HEK293 (cell line): ENCODE results near the gene PKLR.

Experiments used
- IKZF3 ChIP-seq: fragments of 450-650 bp; IDR thresholded peaks from 2 replicates; pipeline ENCODE4 v1.5.0; 2018; ENCODE audit warnings: missing biosample characterization, mild to moderate bottlenecking, missing genetic modification characterization, moderate library complexity
- MEIS1 ChIP-seq: sonication (generic); formaldehyde crosslinking; IDR thresholded peaks from 2 replicates; pipeline ENCODE4 v1.8.1; 2022; ENCODE audit warnings: missing genetic modification reagents, mild to moderate bottlenecking, borderline replicate concordance
- ZBTB17 ChIP-seq: fragments of 450-650 bp; formaldehyde crosslinking; IDR thresholded peaks from 2 replicates; pipeline ENCODE4 v1.5.1; 2016; ENCODE audit warnings: missing biosample characterization, missing genetic modification characterization
- ZBTB21 ChIP-seq: fragments of 450-650 bp; formaldehyde crosslinking; IDR thresholded peaks from 2 replicates; pipeline ENCODE4 v1.5.1; 2017; ENCODE audit warnings: missing biosample characterization, missing genetic modification characterization
- ZEB2 ChIP-seq: fragments of 450-650 bp; formaldehyde crosslinking; IDR thresholded peaks from 2 replicates; pipeline ENCODE4 v1.5.1; 2016; ENCODE audit warnings: missing biosample characterization, missing genetic modification characterization
- ZIC2 ChIP-seq: fragments of 450-650 bp; formaldehyde crosslinking; IDR thresholded peaks from 2 replicates; pipeline ENCODE4 v1.5.1; 2016; ENCODE audit warnings: missing biosample characterization, missing genetic modification characterization
- ZNF10 ChIP-seq: fragments of 450-650 bp; formaldehyde crosslinking; IDR thresholded peaks from 2 replicates; pipeline ENCODE4 v1.5.1; 2017; ENCODE audit warnings: missing biosample characterization, missing genetic modification characterization
- ZNF311 ChIP-seq: fragments of 450-650 bp; formaldehyde crosslinking; IDR thresholded peaks from 2 replicates; pipeline ENCODE4 v1.5.1; 2017; ENCODE audit warnings: missing biosample characterization, missing genetic modification characterization, borderline replicate concordance
- ZNF350 ChIP-seq: fragments of 450-650 bp; formaldehyde crosslinking; IDR thresholded peaks from 2 replicates; pipeline ENCODE4 v1.5.0; 2017; ENCODE audit warnings: missing biosample characterization, mild to moderate bottlenecking, missing genetic modification characterization
- ZNF404 ChIP-seq: fragments of 450-650 bp; formaldehyde crosslinking; IDR thresholded peaks from 2 replicates; pipeline ENCODE4 v1.5.1; 2017; ENCODE audit warnings: missing biosample characterization, missing genetic modification characterization
- ZNF423 ChIP-seq: fragments of 450-650 bp; formaldehyde crosslinking; IDR thresholded peaks from 2 replicates; pipeline ENCODE4 v1.5.1; 2016; ENCODE audit warnings: missing biosample characterization, missing genetic modification characterization
- ZNF747 ChIP-seq: fragments of 450-650 bp; formaldehyde crosslinking; IDR thresholded peaks from 2 replicates; pipeline ENCODE4 v1.5.1; 2016; ENCODE audit warnings: missing biosample characterization, missing genetic modification characterization
- ZNF785 ChIP-seq: fragments of 450-650 bp; formaldehyde crosslinking; IDR thresholded peaks from 2 replicates; pipeline ENCODE4 v1.5.1; 2016; ENCODE audit warnings: missing biosample characterization, missing genetic modification characterization
- TF ChIP-seq, protein P1 (sequence below): fragments of 450-650 bp; formaldehyde crosslinking; IDR thresholded peaks from 2 replicates; pipeline ENCODE4 v1.5.1; 2016; ENCODE audit warnings: missing biosample characterization, missing genetic modification characterization
- TF ChIP-seq, protein P2 (sequence below): fragments of 450-650 bp; formaldehyde crosslinking; IDR thresholded peaks from 2 replicates; pipeline ENCODE4 v1.5.1; 2016; ENCODE audit warnings: missing biosample characterization, missing genetic modification characterization
- TF ChIP-seq, protein P3 (sequence below): fragments of 450-650 bp; formaldehyde crosslinking; IDR thresholded peaks from 2 replicates; pipeline ENCODE4 v1.5.1; 2016; ENCODE audit warnings: missing biosample characterization, missing genetic modification characterization
- TF ChIP-seq, protein P4 (sequence below): IDR thresholded peaks from 2 replicates; pipeline ENCODE4 v1.6.1; 2011; ENCODE audit warnings: mild to moderate bottlenecking, low read depth, low read length, borderline replicate concordance
- TF ChIP-seq, protein P5 (sequence below): fragments of 450-650 bp; formaldehyde crosslinking; optimal IDR thresholded peaks from 2 replicates; pipeline ENCODE3; 2016; ENCODE audit warnings: missing biosample characterization, mild to moderate bottlenecking, missing genetic modification characterization
- TF ChIP-seq, protein P6 (sequence below): fragments of 450-650 bp; formaldehyde crosslinking; IDR thresholded peaks from 2 replicates; pipeline ENCODE4 v1.5.1; 2017; ENCODE audit warnings: missing biosample characterization, mild to moderate bottlenecking, missing genetic modification characterization, moderate library complexity
- TF ChIP-seq, protein P7 (sequence below): fragments of 450-650 bp; formaldehyde crosslinking; IDR thresholded peaks from 2 replicates; pipeline ENCODE4 v1.5.1; 2017; ENCODE audit warnings: missing biosample characterization, missing genetic modification characterization
- TF ChIP-seq, protein P8 (sequence below): fragments of 450-650 bp; formaldehyde crosslinking; IDR thresholded peaks from 2 replicates; pipeline ENCODE4 v1.5.1; 2016; ENCODE audit warnings: missing biosample characterization, missing genetic modification characterization, borderline replicate concordance

Gene PKLR

DNA sequence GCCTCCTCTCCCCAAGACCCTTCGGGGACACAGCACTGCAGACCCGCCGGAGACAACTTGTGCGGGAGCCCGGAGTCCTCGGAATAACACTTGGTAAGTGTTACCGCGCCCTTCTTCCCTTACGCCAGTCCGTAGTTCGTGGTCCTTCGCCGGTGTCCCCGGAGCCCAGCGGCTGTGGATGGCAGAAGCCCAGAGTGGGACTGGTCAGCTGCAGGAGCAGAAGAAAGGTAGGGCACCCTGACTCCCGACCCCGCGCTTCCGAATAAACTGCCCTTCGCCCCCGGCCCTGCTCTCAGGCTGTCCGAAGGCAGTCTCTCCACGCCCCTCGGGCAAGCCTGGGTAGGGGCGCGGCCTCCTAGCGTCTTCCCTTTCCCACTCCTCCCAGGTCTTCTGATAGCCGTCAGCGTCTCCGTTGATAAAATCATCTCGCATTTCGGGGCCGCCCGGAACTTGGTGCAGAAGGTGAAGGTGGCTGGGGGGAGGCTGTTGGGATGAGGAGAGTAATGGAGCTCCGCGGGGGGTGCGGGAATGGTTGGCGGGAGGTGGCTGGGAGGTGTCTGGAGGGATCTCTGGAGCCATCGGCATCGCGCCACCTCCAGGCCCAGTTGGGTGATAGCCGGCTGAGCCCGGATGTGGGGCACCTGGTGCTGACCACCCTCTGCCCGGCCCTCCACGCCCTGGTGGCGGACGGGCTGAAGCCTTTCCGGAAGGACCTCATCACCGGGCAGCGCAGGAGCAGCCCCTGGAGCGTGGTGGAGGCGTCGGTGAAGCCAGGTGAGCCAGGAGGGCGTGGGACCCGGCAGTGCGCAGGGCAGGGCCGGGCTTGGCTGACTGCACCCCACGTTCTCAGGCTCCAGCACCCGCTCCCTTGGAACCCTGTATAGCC lies 23.7 kb upstream of the PKLR start (continued):
- TF ChIP-seq, protein P1, sequence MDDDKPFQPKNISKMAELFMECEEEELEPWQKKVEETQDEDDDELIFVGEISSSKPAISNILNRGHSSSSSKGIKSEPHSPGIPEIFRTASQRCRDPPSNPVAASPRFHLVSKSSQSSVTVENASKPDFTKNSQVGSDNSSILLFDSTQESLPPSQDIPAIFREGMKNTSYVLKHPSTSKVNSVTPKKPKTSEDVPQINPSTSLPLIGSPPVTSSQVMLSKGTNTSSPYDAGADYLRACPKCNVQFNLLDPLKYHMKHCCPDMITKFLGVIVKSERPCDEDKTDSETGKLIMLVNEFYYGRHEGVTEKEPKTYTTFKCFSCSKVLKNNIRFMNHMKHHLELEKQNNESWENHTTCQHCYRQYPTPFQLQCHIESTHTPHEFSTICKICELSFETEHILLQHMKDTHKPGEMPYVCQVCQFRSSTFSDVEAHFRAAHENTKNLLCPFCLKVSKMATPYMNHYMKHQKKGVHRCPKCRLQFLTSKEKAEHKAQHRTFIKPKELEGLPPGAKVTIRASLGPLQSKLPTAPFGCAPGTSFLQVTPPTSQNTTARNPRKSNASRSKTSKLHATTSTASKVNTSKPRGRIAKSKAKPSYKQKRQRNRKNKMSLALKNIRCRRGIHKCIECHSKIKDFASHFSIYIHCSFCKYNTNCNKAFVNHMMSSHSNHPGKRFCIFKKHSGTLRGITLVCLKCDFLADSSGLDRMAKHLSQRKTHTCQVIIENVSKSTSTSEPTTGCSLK (tag by site-specific recombination): no peak
- TF ChIP-seq ZNF747 (tag by site-specific recombination) (no peak), ZNF785 (tag by site-specific recombination) (no peak), ZBTB21 (tag by site-specific recombination) (no peak), MEIS1 (CRISPR knock-in tag) (no peak), ZNF350 (tag by site-specific recombination) (no peak), ZNF311 (tag by site-specific recombination) (no peak), ZNF404 (tag by site-specific recombination) (no peak), ZBTB17 (peak; percentile 4; the same call in 1 of the 2 replicates), IKZF3 (tag by site-specific recombination) (peak; percentile 92), ZNF10 (tag by site-specific recombination) (peak; percentile 92), ZNF423 (tag by site-specific recombination) (peak; percentile 49; the same call in 1 of the 2 replicates), ZEB2 (no peak), ZIC2 (tag by site-specific recombination) (peak; percentile 78)
- TF ChIP-seq, protein P2, sequence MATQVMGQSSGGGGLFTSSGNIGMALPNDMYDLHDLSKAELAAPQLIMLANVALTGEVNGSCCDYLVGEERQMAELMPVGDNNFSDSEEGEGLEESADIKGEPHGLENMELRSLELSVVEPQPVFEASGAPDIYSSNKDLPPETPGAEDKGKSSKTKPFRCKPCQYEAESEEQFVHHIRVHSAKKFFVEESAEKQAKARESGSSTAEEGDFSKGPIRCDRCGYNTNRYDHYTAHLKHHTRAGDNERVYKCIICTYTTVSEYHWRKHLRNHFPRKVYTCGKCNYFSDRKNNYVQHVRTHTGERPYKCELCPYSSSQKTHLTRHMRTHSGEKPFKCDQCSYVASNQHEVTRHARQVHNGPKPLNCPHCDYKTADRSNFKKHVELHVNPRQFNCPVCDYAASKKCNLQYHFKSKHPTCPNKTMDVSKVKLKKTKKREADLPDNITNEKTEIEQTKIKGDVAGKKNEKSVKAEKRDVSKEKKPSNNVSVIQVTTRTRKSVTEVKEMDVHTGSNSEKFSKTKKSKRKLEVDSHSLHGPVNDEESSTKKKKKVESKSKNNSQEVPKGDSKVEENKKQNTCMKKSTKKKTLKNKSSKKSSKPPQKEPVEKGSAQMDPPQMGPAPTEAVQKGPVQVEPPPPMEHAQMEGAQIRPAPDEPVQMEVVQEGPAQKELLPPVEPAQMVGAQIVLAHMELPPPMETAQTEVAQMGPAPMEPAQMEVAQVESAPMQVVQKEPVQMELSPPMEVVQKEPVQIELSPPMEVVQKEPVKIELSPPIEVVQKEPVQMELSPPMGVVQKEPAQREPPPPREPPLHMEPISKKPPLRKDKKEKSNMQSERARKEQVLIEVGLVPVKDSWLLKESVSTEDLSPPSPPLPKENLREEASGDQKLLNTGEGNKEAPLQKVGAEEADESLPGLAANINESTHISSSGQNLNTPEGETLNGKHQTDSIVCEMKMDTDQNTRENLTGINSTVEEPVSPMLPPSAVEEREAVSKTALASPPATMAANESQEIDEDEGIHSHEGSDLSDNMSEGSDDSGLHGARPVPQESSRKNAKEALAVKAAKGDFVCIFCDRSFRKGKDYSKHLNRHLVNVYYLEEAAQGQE: peak; percentile 40; the same call in 1 of the 2 replicates
- TF ChIP-seq, protein P3, sequence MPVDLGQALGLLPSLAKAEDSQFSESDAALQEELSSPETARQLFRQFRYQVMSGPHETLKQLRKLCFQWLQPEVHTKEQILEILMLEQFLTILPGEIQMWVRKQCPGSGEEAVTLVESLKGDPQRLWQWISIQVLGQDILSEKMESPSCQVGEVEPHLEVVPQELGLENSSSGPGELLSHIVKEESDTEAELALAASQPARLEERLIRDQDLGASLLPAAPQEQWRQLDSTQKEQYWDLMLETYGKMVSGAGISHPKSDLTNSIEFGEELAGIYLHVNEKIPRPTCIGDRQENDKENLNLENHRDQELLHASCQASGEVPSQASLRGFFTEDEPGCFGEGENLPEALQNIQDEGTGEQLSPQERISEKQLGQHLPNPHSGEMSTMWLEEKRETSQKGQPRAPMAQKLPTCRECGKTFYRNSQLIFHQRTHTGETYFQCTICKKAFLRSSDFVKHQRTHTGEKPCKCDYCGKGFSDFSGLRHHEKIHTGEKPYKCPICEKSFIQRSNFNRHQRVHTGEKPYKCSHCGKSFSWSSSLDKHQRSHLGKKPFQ (tag by site-specific recombination): no peak
- TF ChIP-seq, protein P4, sequence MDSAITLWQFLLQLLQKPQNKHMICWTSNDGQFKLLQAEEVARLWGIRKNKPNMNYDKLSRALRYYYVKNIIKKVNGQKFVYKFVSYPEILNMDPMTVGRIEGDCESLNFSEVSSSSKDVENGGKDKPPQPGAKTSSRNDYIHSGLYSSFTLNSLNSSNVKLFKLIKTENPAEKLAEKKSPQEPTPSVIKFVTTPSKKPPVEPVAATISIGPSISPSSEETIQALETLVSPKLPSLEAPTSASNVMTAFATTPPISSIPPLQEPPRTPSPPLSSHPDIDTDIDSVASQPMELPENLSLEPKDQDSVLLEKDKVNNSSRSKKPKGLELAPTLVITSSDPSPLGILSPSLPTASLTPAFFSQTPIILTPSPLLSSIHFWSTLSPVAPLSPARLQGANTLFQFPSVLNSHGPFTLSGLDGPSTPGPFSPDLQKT: no peak
- TF ChIP-seq, protein P5, sequence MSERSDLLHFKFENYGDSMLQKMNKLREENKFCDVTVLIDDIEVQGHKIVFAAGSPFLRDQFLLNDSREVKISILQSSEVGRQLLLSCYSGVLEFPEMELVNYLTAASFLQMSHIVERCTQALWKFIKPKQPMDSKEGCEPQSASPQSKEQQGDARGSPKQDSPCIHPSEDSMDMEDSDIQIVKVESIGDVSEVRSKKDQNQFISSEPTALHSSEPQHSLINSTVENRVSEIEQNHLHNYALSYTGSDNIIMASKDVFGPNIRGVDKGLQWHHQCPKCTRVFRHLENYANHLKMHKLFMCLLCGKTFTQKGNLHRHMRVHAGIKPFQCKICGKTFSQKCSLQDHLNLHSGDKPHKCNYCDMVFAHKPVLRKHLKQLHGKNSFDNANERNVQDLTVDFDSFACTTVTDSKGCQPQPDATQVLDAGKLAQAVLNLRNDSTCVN (tag by site-specific recombination): peak; percentile 44
- TF ChIP-seq, protein P6, sequence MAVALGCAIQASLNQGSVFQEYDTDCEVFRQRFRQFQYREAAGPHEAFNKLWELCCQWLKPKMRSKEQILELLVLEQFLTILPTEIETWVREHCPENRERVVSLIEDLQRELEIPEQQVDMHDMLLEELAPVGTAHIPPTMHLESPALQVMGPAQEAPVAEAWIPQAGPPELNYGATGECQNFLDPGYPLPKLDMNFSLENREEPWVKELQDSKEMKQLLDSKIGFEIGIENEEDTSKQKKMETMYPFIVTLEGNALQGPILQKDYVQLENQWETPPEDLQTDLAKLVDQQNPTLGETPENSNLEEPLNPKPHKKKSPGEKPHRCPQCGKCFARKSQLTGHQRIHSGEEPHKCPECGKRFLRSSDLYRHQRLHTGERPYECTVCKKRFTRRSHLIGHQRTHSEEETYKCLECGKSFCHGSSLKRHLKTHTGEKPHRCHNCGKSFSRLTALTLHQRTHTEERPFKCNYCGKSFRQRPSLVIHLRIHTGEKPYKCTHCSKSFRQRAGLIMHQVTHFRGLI (tag by site-specific recombination): 0 out of 2 replicates have a peak, but pooled peaks have one; percentile 25
- TF ChIP-seq, protein P7, sequence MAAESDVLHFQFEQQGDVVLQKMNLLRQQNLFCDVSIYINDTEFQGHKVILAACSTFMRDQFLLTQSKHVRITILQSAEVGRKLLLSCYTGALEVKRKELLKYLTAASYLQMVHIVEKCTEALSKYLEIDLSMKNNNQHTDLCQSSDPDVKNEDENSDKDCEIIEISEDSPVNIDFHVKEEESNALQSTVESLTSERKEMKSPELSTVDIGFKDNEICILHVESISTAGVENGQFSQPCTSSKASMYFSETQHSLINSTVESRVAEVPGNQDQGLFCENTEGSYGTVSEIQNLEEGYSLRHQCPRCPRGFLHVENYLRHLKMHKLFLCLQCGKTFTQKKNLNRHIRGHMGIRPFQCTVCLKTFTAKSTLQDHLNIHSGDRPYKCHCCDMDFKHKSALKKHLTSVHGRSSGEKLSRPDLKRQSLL (tag by site-specific recombination): no peak; the same call in 1 of the 2 replicates
- TF ChIP-seq, protein P8, sequence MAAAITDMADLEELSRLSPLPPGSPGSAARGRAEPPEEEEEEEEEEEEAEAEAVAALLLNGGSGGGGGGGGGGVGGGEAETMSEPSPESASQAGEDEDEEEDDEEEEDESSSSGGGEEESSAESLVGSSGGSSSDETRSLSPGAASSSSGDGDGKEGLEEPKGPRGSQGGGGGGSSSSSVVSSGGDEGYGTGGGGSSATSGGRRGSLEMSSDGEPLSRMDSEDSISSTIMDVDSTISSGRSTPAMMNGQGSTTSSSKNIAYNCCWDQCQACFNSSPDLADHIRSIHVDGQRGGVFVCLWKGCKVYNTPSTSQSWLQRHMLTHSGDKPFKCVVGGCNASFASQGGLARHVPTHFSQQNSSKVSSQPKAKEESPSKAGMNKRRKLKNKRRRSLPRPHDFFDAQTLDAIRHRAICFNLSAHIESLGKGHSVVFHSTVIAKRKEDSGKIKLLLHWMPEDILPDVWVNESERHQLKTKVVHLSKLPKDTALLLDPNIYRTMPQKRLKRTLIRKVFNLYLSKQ (tag by site-specific recombination): no peak
